ENCODE measurements around the gene RBM4. TPM values are rescaled to one million over a fixed set of nuclear protein-coding genes. Genes with fewer than 3 reads are reported as not detected.

The RBM4 gene
- total and polyA plus RNA-seq, 9 of the 15 experiments (the other 6 are each of a cell fraction or from before 2014, with no cell fraction given) = 81.6 to 233 (median 122) TPM

DNA sequence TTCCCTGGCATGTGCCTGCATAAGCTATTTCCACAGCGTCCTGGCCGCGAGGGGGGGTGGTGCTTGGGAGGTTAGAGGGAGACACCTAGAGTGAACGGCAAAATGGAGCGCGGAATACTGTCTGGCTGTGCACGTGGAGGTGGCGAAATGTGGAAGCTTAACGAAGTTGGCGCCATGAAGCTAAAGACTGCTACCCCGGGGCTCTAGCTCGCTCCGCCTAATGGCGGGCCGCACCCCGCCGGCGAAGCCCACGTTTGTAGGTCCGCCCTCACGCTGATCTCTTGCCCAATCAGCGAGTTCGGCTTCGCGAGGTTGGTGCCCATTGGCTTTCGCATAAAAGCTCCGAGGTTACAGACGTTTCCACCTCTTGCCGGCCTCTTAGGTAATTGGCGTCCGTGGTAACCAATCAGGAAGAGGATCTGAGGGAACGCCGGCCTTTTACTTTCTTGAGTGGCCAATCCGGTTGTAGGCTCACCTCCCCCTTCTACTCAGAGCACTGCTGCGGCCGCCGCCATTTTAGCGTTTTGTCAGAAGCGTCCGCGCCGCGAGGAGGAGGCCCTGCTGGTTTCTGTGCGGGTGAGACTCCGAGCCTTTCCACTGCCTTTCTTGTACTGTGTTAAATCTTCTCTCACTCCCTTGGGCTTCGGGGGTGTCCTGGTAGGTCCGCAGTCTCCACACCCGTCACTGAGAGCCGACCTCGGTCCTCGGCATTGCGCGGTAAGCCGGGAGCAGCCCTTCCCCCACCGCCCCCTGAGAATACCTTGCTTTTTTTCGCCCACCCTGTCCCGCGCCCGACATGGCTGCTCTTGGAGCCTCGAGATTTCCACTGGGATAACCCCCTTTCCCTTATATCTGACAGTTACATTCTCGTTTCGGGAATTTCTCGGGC is at the start of gene RBM4 (continued):
- TF ChIP-seq, protein P1, sequence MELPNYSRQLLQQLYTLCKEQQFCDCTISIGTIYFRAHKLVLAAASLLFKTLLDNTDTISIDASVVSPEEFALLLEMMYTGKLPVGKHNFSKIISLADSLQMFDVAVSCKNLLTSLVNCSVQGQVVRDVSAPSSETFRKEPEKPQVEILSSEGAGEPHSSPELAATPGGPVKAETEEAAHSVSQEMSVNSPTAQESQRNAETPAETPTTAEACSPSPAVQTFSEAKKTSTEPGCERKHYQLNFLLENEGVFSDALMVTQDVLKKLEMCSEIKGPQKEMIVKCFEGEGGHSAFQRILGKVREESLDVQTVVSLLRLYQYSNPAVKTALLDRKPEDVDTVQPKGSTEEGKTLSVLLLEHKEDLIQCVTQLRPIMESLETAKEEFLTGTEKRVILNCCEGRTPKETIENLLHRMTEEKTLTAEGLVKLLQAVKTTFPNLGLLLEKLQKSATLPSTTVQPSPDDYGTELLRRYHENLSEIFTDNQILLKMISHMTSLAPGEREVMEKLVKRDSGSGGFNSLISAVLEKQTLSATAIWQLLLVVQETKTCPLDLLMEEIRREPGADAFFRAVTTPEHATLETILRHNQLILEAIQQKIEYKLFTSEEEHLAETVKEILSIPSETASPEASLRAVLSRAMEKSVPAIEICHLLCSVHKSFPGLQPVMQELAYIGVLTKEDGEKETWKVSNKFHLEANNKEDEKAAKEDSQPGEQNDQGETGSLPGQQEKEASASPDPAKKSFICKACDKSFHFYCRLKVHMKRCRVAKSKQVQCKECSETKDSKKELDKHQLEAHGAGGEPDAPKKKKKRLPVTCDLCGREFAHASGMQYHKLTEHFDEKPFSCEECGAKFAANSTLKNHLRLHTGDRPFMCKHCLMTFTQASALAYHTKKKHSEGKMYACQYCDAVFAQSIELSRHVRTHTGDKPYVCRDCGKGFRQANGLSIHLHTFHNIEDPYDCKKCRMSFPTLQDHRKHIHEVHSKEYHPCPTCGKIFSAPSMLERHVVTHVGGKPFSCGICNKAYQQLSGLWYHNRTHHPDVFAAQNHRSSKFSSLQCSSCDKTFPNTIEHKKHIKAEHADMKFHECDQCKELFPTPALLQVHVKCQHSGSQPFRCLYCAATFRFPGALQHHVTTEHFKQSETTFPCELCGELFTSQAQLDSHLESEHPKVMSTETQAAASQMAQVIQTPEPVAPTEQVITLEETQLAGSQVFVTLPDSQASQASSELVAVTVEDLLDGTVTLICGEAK (IDR thresholded peaks at IDR 0.05) = no peak; the same call in 1 of the 2 replicates
- TF ChIP-seq, protein P1 (CRISPR knock-in tag; IDR thresholded peaks at IDR 0.05) = no peak
- peak; percentile 18; the same call in 1 of the 2 replicates for TF ChIP-seq CC2D1A (IDR thresholded peaks at IDR 0.05)
- TF ChIP-seq, protein P2, sequence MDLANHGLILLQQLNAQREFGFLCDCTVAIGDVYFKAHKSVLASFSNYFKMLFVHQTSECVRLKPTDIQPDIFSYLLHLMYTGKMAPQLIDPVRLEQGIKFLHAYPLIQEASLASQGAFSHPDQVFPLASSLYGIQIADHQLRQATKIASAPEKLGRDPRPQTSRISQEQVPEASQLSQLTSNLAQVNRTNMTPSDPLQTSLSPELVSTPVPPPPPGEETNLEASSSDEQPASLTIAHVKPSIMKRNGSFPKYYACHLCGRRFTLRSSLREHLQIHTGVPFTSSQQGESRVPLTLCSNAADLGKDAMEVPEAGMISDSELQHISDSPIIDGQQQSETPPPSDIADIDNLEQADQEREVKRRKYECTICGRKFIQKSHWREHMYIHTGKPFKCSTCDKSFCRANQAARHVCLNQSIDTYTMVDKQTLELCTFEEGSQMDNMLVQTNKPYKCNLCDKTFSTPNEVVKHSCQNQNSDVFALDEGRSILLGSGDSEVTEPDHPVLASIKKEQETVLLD (IDR thresholded peaks at IDR 0.05) = no peak
- TF ChIP-seq RHOXF2B (CRISPR knock-in tag; conservative IDR thresholded peaks at IDR 0.05) = 0 out of 2 replicates have a peak, but pooled peaks have one; percentile 18
- TF ChIP-seq TAF9B (IDR thresholded peaks at IDR 0.05; ENCODE audit: partially characterized antibody) = peak; percentile 69
- TF ChIP-seq, protein P3, sequence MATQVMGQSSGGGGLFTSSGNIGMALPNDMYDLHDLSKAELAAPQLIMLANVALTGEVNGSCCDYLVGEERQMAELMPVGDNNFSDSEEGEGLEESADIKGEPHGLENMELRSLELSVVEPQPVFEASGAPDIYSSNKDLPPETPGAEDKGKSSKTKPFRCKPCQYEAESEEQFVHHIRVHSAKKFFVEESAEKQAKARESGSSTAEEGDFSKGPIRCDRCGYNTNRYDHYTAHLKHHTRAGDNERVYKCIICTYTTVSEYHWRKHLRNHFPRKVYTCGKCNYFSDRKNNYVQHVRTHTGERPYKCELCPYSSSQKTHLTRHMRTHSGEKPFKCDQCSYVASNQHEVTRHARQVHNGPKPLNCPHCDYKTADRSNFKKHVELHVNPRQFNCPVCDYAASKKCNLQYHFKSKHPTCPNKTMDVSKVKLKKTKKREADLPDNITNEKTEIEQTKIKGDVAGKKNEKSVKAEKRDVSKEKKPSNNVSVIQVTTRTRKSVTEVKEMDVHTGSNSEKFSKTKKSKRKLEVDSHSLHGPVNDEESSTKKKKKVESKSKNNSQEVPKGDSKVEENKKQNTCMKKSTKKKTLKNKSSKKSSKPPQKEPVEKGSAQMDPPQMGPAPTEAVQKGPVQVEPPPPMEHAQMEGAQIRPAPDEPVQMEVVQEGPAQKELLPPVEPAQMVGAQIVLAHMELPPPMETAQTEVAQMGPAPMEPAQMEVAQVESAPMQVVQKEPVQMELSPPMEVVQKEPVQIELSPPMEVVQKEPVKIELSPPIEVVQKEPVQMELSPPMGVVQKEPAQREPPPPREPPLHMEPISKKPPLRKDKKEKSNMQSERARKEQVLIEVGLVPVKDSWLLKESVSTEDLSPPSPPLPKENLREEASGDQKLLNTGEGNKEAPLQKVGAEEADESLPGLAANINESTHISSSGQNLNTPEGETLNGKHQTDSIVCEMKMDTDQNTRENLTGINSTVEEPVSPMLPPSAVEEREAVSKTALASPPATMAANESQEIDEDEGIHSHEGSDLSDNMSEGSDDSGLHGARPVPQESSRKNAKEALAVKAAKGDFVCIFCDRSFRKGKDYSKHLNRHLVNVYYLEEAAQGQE (IDR thresholded peaks at IDR 0.05; ENCODE audit: borderline replicate concordance) = no peak
- TF ChIP-seq, protein P3 (CRISPR knock-in tag; IDR thresholded peaks at IDR 0.05; ENCODE audit: low read depth) = 0 out of 2 replicates have a peak, but pooled peaks have one; percentile 20
